Activated T-cell treated with anti-CD3 and anti-CD28 coated beads, Interleukin-2, amount 50 U/mL, for 72 hours (primary cell): ENCODE results near the gene SLC9C1. TPM values are rescaled to one million over a fixed set of nuclear protein-coding genes. Genes with fewer than 3 reads are reported as not detected.
A peak's percentile ranks its signal among the peaks of the same experiment; 100 is the strongest.

Source experiments
- ATAC-seq, 2 donors: fragments of 150-1000 bp; cut with Tn5 transposase; replicated peaks in 1 of 2; 2 replicates each; pipeline ENCODE4 v1.10.0; 2021; ENCODE audit warnings: moderate library complexity in 2 of 2, mild to moderate bottlenecking in 1 of 2
- DNase-seq, 2 donors: peaks; one replicate each; pipeline ENCODE4 v3.0.0; 2021 to 2022; ENCODE audit warnings: mixed read lengths in 1 of 2
- H3K27ac Mint-ChIP-seq: one replicate; pipeline ENCODE4 v1.8.0; 2022; ENCODE audit warnings: mild to moderate bottlenecking, moderate library complexity, mixed read lengths
- H3K27me3 Mint-ChIP-seq: one replicate; pipeline ENCODE4 v1.8.0; 2022; ENCODE audit warnings: low read depth, mixed read lengths
- H3K36me3 Mint-ChIP-seq, 2 donors: one replicate each; pipeline ENCODE4 v1.8.0; 2022; ENCODE audit warnings: mixed read lengths in 2 of 2, mild to moderate bottlenecking in 1 of 2; ENCODE audit not compliant: insufficient read depth in 2 of 2
- H3K4me1 Mint-ChIP-seq: one replicate; pipeline ENCODE4 v1.8.0; 2022; ENCODE audit warnings: low read depth, mixed read lengths
- H3K4me3 Mint-ChIP-seq, 2 donors: one replicate each; pipeline ENCODE4 v1.8.0; 2022; ENCODE audit warnings: mild to moderate bottlenecking in 2 of 2, mixed read lengths in 2 of 2, moderate library complexity in 2 of 2
- H3K9me3 Mint-ChIP-seq, 2 donors: one replicate each; pipeline ENCODE4 v1.8.0; 2022; ENCODE audit warnings: mixed read lengths in 2 of 2
- total RNA-seq, 2 donors: library from RNA; stranded (reverse); gene quantifications; one replicate each; pipeline ENCODE4 v1.2.3, GENCODE V29; 2022

SLC9C1 gene
- total RNA-seq, 2 donors from 2014 or later = not detected

DNA sequence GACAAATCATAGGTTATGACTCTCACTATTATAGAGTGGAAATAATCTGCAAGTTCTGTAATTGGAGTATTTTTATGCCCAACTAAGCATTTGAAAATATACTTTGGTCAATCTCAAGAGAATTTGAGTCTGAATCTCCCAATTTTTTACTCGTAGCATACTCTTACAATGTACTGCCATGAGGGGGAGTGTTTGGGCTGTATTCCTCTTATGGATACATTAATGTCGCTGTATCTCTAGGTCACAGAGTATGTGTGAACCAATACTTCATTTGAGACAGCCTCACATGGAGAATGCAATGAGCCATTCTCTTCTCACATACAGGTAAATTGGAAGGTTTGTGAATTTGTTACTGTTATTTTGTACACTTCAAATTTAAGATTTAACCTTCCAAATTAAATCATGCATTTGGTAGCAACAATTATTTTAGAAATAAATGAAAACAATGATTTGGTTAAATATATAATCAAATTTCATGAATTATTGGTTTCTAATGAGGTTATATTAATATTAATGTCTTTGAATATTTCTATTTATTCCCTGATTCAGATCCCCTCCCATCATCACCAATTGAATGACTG lies 33.4 kb upstream of the SLC9C1 start:
- peak; percentile 100 for ATAC-seq
- H3K4me1 Mint-ChIP-seq = peaks cover 8% of the 10 kb centered on the region
- no peak overlapping the region for H3K4me3 Mint-ChIP-seq
- H3K27ac Mint-ChIP-seq = no peak overlapping the region
- H3K36me3 Mint-ChIP-seq = no peaks in the 10 kb centered on the region
- no peaks in the 10 kb centered on the region for H3K9me3 Mint-ChIP-seq
- no peaks in the 10 kb centered on the region for H3K27me3 Mint-ChIP-seq
- peak; percentile 53 to 54 for DNase-seq

DNA sequence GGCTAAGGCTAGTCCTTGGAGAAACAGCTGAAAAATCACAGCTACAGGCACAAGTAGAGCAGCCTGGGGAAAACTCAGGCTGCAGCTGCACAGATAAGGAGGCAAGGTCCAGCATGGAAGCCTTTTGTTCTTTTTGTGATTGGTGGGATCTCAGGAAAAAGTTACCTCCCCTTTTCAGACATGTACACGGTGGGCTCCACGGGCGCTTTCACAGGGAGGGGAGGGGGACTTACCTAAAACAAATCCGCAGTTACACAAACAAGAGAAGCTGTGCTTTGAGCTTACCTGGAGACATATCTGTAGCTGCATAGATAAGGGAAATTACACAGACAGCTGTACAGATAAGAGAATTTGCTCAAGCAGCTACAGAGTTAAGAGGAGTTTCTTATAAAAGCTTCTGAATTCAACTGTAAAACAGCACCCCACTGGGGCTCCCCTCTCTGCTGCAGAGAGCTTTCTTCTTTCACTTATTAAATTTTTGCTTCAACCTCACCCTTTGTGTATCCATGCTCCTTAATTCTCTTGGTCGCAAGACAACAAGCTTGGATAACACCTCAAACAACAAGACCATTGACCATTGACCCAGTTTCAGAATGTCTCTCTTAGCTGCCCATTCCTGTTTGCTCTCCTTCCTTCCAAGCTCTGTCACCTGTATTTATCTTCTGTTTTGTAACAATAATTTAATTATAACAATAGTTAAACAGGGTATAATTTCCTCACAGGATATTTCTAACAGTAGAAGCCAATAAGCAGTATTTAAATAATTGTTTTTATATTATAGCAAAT lies 28.0 kb upstream of the SLC9C1 start:
- Mint-ChIP-seq H3K4me1 (peaks cover 12% of the 10 kb centered on the region), H3K27ac (no peak overlapping the region), H3K4me3 (no peak overlapping the region), H3K9me3 (no peaks in the 10 kb centered on the region), H3K36me3 (peaks cover 0 to 4% of the 10 kb centered on the region in 2 donors), H3K27me3 (no peaks in the 10 kb centered on the region)
- DNase-seq (no peak), ATAC-seq (no peak)

DNA sequence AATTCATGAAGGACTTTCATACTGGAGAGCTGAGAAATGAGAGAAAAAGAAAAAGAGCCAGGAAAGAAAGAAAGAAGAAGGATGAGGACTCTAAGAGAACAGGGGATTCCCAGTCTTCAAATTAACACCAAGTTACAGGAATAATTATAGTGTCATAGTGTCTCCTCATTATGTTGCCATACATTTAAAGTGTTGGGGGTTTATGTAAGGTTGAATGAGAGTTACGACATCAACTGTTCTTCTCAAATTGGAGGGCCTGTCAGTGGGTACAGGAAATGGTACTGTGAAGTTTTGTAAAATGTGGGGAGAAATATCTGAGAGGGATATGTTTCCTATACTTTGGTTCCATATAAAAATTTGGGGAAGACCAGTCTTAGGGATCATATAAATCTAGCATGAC lies 26.7 kb upstream of the SLC9C1 start:
- Mint-ChIP-seq H3K4me1 (peaks cover 12% of the 10 kb centered on the region), H3K27ac (no peak overlapping the region), H3K27me3 (no peaks in the 10 kb centered on the region), H3K9me3 (no peaks in the 10 kb centered on the region), H3K36me3 (peaks cover 0 to 7% of the 10 kb centered on the region in 2 donors), H3K4me3 (no peak overlapping the region)
- ATAC-seq (no peak), DNase-seq (no peak)

DNA sequence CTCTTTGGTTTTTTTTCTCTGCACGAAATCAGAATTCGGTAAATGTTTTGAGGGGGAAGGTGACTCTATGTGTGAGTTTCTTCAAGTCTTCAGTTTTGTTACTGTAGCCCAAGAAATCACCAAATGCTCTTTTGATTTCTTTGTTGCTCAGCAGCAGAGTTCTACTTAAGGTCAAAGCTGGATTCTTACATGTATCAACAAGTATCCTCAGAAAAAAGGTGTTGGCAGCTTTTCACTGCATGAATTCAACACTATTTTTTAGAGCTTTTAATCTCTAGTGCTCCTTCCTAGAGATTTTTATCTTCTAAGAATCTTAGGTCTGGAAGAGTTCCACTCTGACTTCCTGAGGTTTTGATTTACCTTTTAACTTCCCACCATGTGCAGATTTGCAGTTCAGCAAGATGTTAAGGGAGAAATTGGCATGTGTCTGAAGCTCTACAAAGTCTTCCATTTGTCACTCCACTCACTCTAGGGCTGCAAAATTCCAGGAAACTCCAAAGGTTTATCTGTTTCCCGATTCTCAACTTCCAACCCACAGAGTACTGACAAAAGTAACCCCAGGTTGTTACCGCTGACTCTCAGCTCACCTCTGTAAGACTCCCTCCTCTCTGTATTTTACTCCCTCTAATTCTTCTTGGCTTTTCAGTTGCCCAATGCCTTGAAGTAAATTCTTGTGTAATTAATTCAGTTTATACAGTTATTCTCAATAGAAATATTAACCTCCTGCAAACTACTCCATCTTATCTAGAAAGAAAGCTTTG lies 25.7 kb upstream of the SLC9C1 start:
- H3K27ac Mint-ChIP-seq = no peak overlapping the region

DNA sequence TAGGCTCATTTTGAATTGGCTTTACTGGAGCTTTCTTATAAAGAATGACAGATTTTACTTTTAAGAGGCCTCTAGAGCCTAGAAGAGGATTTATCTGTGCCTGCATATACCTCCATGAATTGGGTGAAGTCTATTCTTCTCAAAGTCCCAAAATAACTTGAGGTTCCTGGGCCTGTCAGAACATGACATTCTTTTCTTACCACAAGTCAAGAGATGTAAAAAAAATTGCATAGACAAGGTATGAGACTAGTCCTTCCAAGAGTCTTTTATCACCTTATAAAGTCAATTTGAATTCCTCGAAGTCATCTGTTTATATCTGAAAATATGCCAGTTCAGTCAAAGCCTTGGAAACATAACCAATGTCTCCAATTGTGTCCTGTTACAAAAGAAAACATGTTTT lies 21.8 kb upstream of the SLC9C1 start:
- H3K4me3 Mint-ChIP-seq = no peak overlapping the region
- H3K27ac Mint-ChIP-seq = no peak overlapping the region
- peaks cover 14% of the 10 kb centered on the region for H3K27me3 Mint-ChIP-seq
- peaks cover 2 to 6% of the 10 kb centered on the region in 2 donors for H3K9me3 Mint-ChIP-seq
- no peak for ATAC-seq
- no peak for DNase-seq
- H3K4me1 Mint-ChIP-seq = peaks cover 5% of the 10 kb centered on the region
- peaks cover 3 to 10% of the 10 kb centered on the region in 2 donors for H3K36me3 Mint-ChIP-seq

More for the DNA sequence above, 25.7 kb upstream of the SLC9C1 start:
- Mint-ChIP-seq H3K27me3 (peaks cover 6% of the 10 kb centered on the region), H3K9me3 (peaks cover 2 to 3% of the 10 kb centered on the region in 2 donors), H3K4me3 (no peak overlapping the region), H3K4me1 (peaks cover 12% of the 10 kb centered on the region), H3K36me3 (peaks cover 2 to 10% of the 10 kb centered on the region in 2 donors)
- DNase-seq = no peak
- no peak for ATAC-seq

DNA sequence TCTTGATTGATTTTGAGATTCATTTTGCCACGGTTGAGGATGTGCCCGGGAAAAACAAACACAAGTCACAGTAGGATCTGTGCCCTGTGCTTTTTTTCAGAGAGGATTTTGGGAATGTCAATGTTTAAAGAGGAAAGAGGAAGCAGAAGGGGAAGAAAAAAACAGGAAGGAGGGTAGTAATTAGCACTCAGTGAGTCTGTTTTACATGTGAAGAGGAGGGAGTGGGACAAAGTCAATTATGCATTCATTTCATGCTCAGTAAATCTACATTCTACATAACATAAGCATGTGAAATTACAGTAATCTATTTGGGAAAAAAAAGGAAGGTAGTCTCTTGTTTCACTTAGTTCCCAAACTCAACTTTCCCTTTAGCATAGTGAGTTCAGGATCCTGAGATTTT lies 20.6 kb upstream of the SLC9C1 start:
- DNase-seq = no peak
- H3K27ac Mint-ChIP-seq = no peak overlapping the region

DNA sequence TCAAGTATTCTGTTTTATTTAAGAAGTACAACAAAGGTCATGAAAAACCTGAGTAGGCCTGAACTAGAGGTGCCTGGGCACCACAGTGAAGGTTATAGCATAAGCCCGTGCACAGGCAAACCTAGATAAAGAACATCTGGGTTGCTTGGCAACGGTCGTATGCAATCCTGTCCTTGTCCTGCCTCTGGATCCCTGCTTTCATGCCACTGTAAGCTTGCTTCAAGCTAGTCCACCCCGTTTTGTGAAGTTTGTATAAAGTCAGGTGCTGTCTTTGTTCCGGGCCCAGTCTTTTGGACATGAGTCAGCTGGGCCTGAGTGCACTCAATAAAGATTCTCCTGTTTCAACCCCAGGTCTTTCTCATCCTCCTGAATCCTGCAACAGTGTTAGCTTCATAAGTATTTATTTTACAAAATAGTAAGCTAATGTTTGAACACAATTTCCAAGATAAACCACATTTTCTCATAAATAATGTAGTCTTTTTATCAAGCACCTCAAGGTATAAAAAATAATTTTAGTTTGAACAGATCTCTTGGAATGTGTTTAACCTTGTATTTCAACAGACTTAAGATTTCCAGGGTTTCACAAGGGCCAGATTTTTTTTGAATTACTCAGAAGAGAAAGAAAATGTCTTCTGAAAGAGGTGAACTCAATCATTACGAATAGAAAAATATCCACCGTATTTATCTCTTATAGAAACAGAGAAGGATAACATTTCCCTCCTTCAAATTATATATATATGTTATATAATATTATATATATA lies 14.3 kb upstream of the SLC9C1 start:
- H3K4me3 Mint-ChIP-seq = no peak overlapping the region
- ATAC-seq = no peak

More for the DNA sequence above, 20.6 kb upstream of the SLC9C1 start:
- Mint-ChIP-seq H3K36me3 (peaks cover 3 to 10% of the 10 kb centered on the region in 2 donors), H3K9me3 (peaks cover 2 to 6% of the 10 kb centered on the region in 2 donors), H3K4me3 (no peak overlapping the region), H3K4me1 (no peaks in the 10 kb centered on the region), H3K27me3 (peaks cover 14% of the 10 kb centered on the region)
- ATAC-seq = no peak

DNA sequence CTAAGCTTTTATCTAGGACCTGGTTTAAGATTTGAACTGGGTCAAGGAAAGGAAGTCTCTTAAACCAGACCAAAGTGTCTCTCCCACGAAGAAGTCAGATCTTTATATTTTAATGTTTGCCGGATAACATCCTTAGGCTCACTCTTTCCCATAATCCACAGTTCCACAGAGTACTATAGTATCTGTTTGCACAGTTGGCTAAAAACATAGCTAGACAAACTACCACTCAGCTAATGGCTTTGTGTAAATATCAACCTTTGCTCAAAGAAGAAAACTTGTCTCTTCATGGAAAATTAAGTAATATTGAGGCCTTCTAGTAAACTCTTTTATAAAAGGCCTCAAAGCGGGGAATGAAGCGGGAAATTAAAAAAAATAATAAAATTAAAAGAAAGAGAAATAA lies 13.5 kb upstream of the SLC9C1 start:
- Mint-ChIP-seq H3K36me3 (no peaks in the 10 kb centered on the region), H3K27ac (no peak overlapping the region), H3K27me3 (no peaks in the 10 kb centered on the region), H3K9me3 (no peaks in the 10 kb centered on the region), H3K4me1 (no peaks in the 10 kb centered on the region), H3K4me3 (no peak overlapping the region)
- ATAC-seq (no peak), DNase-seq (no peak)

More for the DNA sequence above, 14.3 kb upstream of the SLC9C1 start:
- H3K9me3 Mint-ChIP-seq = no peaks in the 10 kb centered on the region
- H3K36me3 Mint-ChIP-seq = no peaks in the 10 kb centered on the region
- no peak overlapping the region for H3K27ac Mint-ChIP-seq
- DNase-seq = no peak
- H3K4me1 Mint-ChIP-seq = no peaks in the 10 kb centered on the region
- no peaks in the 10 kb centered on the region for H3K27me3 Mint-ChIP-seq

DNA sequence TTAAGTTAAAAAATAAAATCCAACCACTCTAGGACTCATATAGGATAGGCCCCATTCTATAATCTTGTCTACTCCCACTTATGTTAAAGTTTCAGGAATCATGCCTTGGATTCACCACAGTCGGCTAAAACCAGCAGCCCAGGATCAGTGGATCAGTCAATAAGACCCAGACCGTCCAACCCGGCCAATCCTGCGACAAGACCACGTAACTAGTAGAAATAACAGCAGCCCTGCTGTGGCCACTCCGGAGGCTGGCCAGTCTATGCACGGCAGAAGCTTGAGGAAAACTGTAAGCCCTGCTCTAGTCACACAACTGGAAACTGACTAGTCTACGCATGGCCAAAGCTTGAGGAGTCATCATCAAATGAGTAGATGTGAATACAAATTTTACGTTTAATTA lies 12.8 kb upstream of the SLC9C1 start:
- Mint-ChIP-seq H3K4me3 (no peak overlapping the region), H3K9me3 (no peaks in the 10 kb centered on the region), H3K4me1 (no peaks in the 10 kb centered on the region), H3K36me3 (no peaks in the 10 kb centered on the region), H3K27ac (no peak overlapping the region), H3K27me3 (no peaks in the 10 kb centered on the region)
- no peak for ATAC-seq
- DNase-seq = no peak

DNA sequence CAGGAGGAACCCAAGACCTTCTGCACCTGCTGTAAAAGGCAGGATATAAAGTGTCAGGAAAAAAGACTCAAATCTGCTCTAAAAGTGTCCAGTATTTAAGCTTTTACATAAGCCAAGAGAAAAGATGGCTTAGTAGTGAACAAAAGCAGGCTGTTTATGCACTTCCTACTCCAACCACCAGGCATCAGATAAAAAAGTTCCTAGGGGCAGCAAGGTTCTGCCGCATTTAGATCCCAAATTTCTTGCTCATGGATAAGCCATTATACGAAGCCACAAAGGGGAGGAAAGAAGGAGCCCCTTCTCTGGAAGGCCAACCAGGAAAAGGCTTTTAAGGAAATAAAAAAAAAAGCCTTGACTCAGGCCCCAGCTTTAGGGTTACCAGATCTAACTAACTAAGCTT lies 10.6 kb upstream of the SLC9C1 start:
- no peaks in the 10 kb centered on the region for H3K36me3 Mint-ChIP-seq
- no peaks in the 10 kb centered on the region for H3K9me3 Mint-ChIP-seq
- H3K27ac Mint-ChIP-seq = no peak overlapping the region
- H3K4me1 Mint-ChIP-seq = no peaks in the 10 kb centered on the region
- H3K27me3 Mint-ChIP-seq = no peaks in the 10 kb centered on the region
- no peak for ATAC-seq
- DNase-seq = no peak
- no peak overlapping the region for H3K4me3 Mint-ChIP-seq

DNA sequence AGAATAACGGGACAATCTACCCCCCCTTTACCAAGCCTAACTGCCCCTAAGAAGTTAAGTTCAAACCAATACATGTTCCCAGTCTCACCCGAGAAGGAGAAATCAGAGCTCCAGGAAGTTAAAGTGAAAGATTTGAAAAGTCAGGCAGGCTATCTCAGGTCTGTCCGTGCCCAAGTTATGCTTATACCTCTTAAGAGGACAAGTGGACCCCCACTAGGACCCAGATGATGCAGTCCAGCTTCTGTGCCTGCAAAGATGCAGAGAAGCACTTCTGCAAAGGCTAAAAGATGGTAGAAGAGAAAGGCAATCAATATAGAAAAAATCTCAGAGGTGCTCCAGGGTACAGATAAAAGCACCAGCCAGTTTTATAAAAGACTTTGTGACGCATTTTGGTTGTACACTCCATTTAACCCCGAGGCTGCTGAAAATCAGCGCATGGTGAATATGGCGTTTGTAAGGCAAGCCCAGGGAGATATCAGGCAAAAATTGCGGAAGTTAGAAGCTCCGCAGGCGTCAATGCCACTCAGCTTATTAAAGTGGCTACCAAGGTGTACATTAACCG lies 9.8 kb upstream of the SLC9C1 start:
- no peak overlapping the region for H3K4me3 Mint-ChIP-seq
- no peaks in the 10 kb centered on the region for H3K4me1 Mint-ChIP-seq
- no peaks in the 10 kb centered on the region for H3K9me3 Mint-ChIP-seq
- H3K36me3 Mint-ChIP-seq = no peaks in the 10 kb centered on the region
- H3K27ac Mint-ChIP-seq = no peak overlapping the region
- H3K27me3 Mint-ChIP-seq = no peaks in the 10 kb centered on the region
- DNase-seq (peak in 1 of 2 donors; percentile 19), ATAC-seq (peak; percentile 46 to 60)

DNA sequence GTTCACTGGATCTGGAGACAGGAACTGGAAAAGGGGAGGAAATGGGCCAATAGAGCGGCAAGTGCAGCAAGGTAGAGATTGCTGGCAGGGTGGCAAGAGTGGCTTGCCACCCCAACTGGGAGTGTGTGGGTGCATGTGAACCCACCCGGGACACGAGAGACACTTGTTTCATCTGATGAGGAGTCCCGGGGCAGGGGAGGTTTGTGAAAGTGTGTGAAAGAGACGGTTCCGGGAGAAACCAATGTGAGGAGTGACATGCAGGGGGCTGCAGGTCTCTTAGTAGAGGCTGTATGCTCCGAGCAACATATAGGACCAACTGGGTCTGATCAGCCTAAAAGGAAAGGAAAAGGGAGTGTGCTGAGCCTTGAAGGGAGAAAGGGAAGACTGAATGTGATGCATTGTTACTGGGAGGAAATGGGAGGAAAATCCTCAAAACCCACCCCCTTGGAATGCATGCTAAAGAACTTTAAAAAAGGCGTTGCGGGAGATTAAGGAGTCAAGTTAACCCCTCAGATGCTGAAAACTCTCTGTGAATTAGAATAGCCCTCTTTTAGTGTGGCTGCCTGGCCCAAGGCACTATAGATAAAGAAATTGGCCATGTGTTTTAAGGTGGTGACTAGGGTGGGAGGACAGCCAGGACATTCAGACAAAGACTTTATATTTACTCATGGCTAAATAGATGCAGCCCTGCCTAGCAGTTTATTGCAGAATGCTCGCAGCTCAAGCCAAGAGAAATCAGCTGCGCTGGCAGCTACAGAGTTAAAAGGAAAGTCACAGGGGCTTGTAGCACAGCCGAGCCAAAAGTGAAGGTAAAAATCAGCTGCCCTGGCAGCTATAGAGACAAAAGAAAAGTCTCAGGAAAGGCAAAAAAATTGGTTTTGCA lies 9.1 kb upstream of the SLC9C1 start:
- DNase-seq (peak in 1 of 2 donors; percentile 7), ATAC-seq (peak; percentile 53 to 69)
- H3K9me3 Mint-ChIP-seq = no peaks in the 10 kb centered on the region
- no peak overlapping the region for H3K4me3 Mint-ChIP-seq
- H3K27me3 Mint-ChIP-seq = no peaks in the 10 kb centered on the region
- peaks cover 7% of the 10 kb centered on the region for H3K4me1 Mint-ChIP-seq
- no peak overlapping the region for H3K27ac Mint-ChIP-seq
- H3K36me3 Mint-ChIP-seq = no peaks in the 10 kb centered on the region
